Skeletal muscle satellite cell (primary cell): ENCODE measurements around the gene RERE.

Experiments used
- H3K27me3 ChIP-seq: 2 replicates; pipeline ENCODE4 v1.7.0; 2013; ENCODE audit warnings: low read length; ENCODE audit not compliant: control insufficient read depth, insufficient read depth
- H3K36me3 ChIP-seq: 2 replicates; pipeline ENCODE4 v1.7.0; 2013; ENCODE audit warnings: mild to moderate bottlenecking, control low read depth, low read length; ENCODE audit not compliant: insufficient read depth
- H3K4me1 ChIP-seq: 2 replicates; pipeline ENCODE4 v1.7.0; 2013; ENCODE audit warnings: low read length; ENCODE audit not compliant: control insufficient read depth, insufficient read depth
- H3K4me2 ChIP-seq: 2 replicates; pipeline ENCODE4 v1.7.0; 2013; ENCODE audit warnings: mild to moderate bottlenecking, low read length
- H3K4me3 ChIP-seq: 2 replicates; pipeline ENCODE4 v1.7.0; 2013; ENCODE audit warnings: low read length
- H3K9ac ChIP-seq: 2 replicates; pipeline ENCODE4 v1.7.0; 2013; ENCODE audit warnings: mild to moderate bottlenecking, low read depth, low read length, moderate library complexity
- H3K9me3 ChIP-seq: replicated peaks from 2 replicates; pipeline ENCODE4 v1.7.0; 2013; ENCODE audit warnings: mild to moderate bottlenecking, control low read depth, low read length

The RERE gene

DNA sequence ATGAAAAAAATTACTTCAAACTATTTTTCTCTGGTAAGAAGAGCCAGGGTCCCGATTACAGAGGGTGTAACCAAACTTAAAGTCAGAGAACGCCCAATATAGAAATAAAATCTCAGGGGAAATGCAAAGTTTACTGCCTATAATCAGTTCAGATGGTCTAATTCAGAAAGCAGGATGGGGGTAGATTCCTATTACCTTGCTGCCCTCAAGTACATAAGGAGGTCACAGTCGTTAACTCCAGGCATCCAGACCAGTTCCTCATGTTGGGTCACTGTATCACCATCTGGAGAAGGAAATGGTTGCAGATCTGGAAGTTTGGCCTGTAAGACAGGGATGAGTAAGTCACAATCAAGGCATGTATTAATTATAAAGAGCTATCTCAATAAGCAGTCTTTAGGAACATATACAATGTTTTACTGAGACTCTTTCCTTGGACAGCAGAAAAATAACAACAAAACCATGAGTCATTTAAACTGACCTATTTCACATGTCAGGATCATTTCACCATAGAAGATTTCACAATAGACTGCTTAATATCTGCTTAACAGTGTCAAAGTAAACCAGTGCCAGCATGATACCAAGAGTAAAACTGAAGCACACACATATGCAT, 320.1 kb downstream of the RERE start:
- H3K36me3 ChIP-seq = peaks cover 20% of the 10 kb centered on the region
- no peaks in the 10 kb centered on the region for H3K27me3 ChIP-seq
- H3K4me1 ChIP-seq = peaks cover 23% of the 10 kb centered on the region
- no peak overlapping the region for H3K4me3 ChIP-seq
- H3K4me2 ChIP-seq = peak overlapping the region; percentile 48
- no peaks in the 10 kb centered on the region for H3K9me3 ChIP-seq
- H3K9ac ChIP-seq = no peak overlapping the region

DNA sequence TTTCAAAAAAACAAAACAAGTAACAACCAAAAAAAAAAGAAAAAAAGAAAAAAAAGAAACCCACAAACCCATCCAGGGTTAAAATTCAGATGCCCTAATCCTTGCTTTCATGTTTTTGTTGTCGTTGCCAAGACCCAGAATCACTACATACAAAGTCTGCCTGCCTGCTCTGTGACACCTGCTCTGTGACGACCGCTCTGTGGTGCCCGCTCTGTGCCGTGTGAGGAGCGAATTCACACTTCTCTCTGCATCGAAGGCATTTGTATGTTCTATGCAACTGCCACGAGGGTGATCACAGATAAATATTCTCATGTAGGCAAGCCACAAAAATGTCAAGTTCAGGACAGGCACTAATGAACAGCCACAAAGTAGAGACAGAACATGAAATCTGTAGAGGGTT, 321.0 kb downstream of the RERE start:
- Histone ChIP-seq H3K9ac (no peak overlapping the region), H3K27me3 (no peaks in the 10 kb centered on the region), H3K4me2 (no peak overlapping the region), H3K9me3 (no peaks in the 10 kb centered on the region), H3K36me3 (peaks cover 20% of the 10 kb centered on the region), H3K4me1 (peaks cover 23% of the 10 kb centered on the region), H3K4me3 (no peak overlapping the region)

DNA sequence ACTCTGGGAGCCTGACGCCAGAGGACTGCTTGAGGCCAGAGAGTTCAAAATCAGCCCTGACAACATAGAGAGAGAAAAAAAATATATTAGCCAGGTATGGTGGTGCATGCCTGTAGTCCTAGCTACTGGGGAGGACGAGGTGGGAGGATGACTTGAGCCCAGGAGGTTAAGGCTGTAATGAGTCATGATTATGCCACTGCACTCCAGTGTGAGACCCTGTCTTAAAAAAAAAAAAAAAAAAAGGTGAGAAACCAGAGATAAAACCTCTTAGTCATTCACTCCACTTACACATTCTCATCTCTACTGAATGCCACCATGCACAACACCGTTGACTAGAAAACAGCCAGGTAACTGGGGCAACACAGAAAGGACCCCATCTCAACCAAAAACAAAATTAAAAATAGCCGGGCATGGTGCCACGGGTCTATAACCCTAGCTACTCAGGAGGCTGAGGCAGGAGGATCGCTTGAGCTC, 321.5 kb downstream of the RERE start:
- H3K27me3 ChIP-seq = no peaks in the 10 kb centered on the region
- peaks cover 20% of the 10 kb centered on the region for H3K36me3 ChIP-seq
- H3K4me3 ChIP-seq = no peak overlapping the region
- H3K9ac ChIP-seq = no peak overlapping the region
- no peak overlapping the region for H3K4me2 ChIP-seq
- no peaks in the 10 kb centered on the region for H3K9me3 ChIP-seq
- peaks cover 23% of the 10 kb centered on the region for H3K4me1 ChIP-seq

DNA sequence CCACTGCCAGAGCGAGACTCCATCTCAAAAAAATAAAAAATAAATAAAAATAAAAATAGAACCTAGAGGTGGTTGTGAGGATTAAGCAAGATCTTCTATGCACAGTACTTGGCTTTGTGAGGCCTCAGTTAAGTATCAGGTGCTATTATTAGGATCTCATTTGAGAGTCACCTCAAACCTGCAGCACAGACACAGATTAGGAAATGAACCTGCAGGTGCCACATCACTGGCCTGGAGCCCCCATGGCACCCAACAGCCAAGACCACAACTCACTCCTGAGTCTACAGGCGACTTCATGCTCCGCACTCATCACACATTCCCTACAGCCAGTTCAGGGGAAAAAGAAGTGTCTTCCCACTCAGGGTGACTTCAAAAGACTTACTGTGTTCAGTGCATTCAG, 322.8 kb downstream of the RERE start:
- H3K4me3 ChIP-seq = no peak overlapping the region
- no peak overlapping the region for H3K9ac ChIP-seq
- peaks cover 23% of the 10 kb centered on the region for H3K4me1 ChIP-seq
- H3K27me3 ChIP-seq = no peaks in the 10 kb centered on the region
- peaks cover 20% of the 10 kb centered on the region for H3K36me3 ChIP-seq
- H3K9me3 ChIP-seq = no peaks in the 10 kb centered on the region
- no peak overlapping the region for H3K4me2 ChIP-seq

DNA sequence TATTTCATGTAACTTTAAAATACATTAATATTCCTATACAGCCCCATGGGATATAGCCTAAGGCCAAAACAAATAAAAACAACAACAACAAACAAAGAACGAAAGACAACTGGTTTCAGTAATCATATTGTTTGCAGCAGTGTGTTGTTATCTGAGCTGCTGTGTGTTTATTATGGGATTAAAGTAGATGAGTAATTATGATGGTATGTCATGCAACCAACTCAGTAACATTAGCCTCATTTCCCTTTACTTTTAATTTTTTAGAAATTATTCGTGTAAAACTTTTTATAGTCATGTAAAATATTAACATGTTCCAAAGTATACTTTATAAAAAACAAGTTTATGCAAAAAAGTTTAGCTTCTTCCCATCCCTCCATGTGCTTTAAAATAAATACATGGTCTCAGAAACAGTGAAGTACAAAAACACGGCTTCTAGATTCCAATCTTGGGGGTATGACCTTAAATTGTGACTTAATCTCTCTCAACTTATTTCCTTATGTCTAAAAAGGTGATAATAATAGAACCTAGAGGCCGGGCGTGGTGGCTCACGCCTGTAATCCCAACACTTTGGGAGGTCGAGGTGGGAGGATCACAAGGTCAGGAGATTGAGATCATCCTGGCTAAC, 323.4 kb downstream of the RERE start:
- Histone ChIP-seq H3K36me3 (peaks cover 20% of the 10 kb centered on the region), H3K27me3 (no peaks in the 10 kb centered on the region), H3K4me3 (no peak overlapping the region), H3K9ac (no peak overlapping the region), H3K4me1 (peaks cover 23% of the 10 kb centered on the region), H3K9me3 (no peaks in the 10 kb centered on the region), H3K4me2 (no peak overlapping the region)

DNA sequence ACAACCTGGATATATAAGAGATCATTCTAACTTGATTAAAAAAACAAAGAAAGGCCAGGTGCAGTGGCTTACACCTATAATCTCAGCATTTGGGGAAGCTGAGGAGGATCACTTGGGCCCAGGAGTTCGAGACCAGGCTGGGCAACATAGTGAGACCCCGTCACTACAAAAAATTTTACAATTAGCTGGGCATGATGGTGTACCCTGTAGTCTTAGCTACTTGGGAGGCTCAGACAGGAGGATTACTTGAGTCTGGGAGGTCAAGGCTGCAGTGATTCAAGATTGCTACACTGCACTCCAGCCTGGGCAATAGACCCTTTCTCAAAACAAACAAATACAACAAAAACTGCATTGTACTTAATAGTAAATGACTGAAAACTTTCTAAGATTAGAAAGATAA, 330.2 kb downstream of the RERE start:
- Histone ChIP-seq H3K36me3 (no peaks in the 10 kb centered on the region), H3K9me3 (no peaks in the 10 kb centered on the region)

DNA sequence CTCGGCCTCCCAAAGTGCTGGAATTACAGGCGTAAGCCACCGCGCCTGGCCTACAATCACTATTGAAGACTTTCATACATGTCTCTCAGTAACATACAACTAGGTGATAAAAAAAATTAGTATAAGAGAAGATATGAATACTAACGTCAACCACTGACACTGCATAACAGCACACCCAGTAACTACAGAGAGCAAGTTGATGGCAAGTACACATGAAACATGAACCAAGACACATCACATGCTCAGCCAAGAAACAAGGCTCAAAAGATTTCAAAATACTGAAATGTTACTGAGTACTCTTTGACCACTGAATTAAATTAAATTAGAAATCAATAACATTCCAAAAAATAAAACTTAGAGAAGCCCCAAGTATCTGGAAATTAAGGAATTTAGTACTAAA, 331.4 kb downstream of the RERE start:
- no peak overlapping the region for H3K9ac ChIP-seq
- no peaks in the 10 kb centered on the region for H3K27me3 ChIP-seq
- H3K36me3 ChIP-seq = no peaks in the 10 kb centered on the region
- no peak overlapping the region for H3K4me2 ChIP-seq
- H3K4me3 ChIP-seq = no peak overlapping the region
- H3K9me3 ChIP-seq = no peaks in the 10 kb centered on the region
- no peaks in the 10 kb centered on the region for H3K4me1 ChIP-seq

More for the DNA sequence above, 330.2 kb downstream of the RERE start:
- Histone ChIP-seq H3K9ac (no peak overlapping the region), H3K27me3 (no peaks in the 10 kb centered on the region), H3K4me2 (no peak overlapping the region), H3K4me3 (no peak overlapping the region), H3K4me1 (no peaks in the 10 kb centered on the region)

DNA sequence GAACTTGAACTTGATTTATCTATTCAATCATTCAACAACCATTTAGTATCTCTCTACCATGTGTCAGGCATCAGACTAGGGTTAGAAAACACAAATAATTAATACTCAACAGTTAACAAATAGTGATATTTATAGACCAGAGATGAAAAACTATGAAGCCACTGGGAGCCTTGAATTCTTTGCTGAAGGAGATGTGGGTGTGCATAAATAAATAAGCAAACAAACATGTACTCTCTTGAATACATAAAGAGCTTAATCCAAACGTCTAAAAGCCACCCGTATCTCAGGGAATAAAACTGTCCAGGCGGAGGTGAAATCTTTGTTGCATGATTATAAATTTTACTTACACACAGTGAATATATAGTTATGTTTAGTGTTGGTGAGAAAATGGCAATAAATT, 333.9 kb downstream of the RERE start:
- Histone ChIP-seq H3K36me3 (no peaks in the 10 kb centered on the region), H3K27me3 (no peaks in the 10 kb centered on the region), H3K9me3 (no peaks in the 10 kb centered on the region), H3K4me3 (no peak overlapping the region), H3K4me2 (no peak overlapping the region), H3K4me1 (no peaks in the 10 kb centered on the region), H3K9ac (no peak overlapping the region)

DNA sequence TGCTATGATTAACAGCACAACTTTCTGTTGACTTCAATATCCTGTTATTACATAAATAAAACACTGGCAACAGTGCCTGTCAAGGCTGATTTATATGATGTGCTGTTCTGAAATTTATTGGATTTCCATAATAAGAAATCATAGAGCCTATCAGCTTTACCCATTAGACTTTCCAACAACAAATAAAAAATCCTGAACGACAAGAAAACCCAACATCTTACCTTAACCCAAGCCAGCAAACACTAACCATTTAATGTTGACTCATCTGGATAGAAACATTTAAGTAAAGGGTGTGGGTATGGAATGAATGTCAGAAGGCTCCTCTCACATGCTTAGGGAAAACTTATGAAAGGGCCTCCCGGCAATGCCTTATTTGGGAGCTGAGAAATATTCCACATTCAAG, 334.5 kb downstream of the RERE start:
- no peaks in the 10 kb centered on the region for H3K36me3 ChIP-seq
- no peaks in the 10 kb centered on the region for H3K27me3 ChIP-seq
- H3K4me3 ChIP-seq = no peak overlapping the region
- no peaks in the 10 kb centered on the region for H3K4me1 ChIP-seq
- H3K9me3 ChIP-seq = no peaks in the 10 kb centered on the region
- H3K4me2 ChIP-seq = no peak overlapping the region
- no peak overlapping the region for H3K9ac ChIP-seq

DNA sequence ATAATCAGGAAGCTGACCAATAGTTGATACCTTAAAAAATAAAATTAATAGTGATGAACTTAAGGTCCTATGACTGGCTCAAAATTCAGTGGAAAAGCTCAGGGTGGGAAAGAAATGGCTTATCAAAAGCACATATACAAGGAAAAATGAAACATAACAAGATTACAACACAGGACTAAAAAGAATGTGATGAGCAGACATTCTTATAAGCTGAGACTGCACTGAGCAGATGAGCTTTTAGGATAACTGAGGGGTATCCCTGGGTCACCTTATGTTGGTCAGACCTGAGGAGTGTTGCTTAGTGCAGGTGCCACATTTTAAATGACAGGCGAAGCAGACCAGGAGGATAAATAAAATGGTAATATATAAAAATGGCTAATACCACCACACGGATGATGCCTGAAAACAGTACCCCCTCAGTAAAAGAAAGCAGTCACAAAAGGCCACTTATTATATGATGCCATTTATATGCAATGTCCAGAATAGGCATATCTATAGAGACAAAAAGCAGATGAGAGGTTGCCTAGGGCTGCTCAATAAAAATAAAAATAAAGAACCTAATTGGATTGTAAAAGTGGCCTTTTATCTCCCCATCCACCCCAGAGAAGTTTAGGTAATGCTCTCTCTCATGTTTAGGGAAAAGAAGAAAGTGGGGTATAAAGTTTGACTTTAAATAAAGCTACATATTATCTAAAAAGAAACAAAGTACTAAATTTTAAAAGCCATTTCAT, 335.6 kb downstream of the RERE start:
- Histone ChIP-seq H3K9ac (no peak overlapping the region), H3K36me3 (no peaks in the 10 kb centered on the region), H3K9me3 (no peaks in the 10 kb centered on the region), H3K4me3 (no peak overlapping the region), H3K27me3 (no peaks in the 10 kb centered on the region), H3K4me2 (no peak overlapping the region), H3K4me1 (peaks cover 6% of the 10 kb centered on the region)

DNA sequence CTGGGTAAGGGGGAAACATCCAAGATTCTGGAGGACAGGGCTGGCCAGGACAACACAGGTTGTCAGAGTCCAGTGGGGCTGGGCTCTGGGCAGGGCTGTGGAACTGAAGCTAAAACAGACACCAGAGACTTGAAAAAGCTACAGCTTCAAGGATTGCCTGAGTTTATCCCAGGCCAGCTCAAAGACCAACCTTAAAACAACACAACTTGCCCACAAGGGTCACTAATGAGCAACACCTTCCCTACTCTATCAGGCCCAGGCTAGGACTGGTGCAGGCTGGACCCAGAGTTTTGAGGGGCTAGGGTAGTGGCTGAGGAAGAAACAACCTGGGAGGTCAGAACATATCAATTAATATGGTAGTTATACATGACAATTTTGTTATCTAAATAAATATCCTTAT, 338.9 kb downstream of the RERE start:
- H3K36me3 ChIP-seq = no peaks in the 10 kb centered on the region
- no peaks in the 10 kb centered on the region for H3K27me3 ChIP-seq
- no peaks in the 10 kb centered on the region for H3K9me3 ChIP-seq
- no peak overlapping the region for H3K4me3 ChIP-seq
- H3K9ac ChIP-seq = no peak overlapping the region
- H3K4me2 ChIP-seq = no peak overlapping the region
- H3K4me1 ChIP-seq = peaks cover 6% of the 10 kb centered on the region
